ENCODE data around the gene COPS2. TPM values are rescaled to one million over a fixed set of nuclear protein-coding genes. Genes with fewer than 3 reads are reported as not detected.

Gene COPS2
- total RNA-seq, 1 donor: 85.9 TPM

- no peak for DNase-seq (ENCODE audit: low read depth)
- no peak overlapping the region for H3K4me3 ChIP-seq (ENCODE audit: low read depth, low read length)
- no peak for TF ChIP-seq CTCF (IDR thresholded peaks at IDR 0.05; ENCODE audit: insufficient read depth, low read depth, low read length)
These were observed 61.9 kb downstream of the COPS2 start for GRCh38 chr15:49093252-49094105.

GRCh38 chr15:49088996-49089395 is 66.4 kb downstream of the COPS2 start:
- no peak overlapping the region for H3K4me3 ChIP-seq (ENCODE audit: low read depth, low read length)
- no peak for DNase-seq (ENCODE audit: low read depth)
- TF ChIP-seq CTCF (IDR thresholded peaks at IDR 0.05; ENCODE audit: insufficient read depth, low read depth, low read length): no peak

GRCh38 chr15:49085696-49086459 is 69.5 kb downstream of the COPS2 start:
- TF ChIP-seq CTCF (IDR thresholded peaks at IDR 0.05; ENCODE audit: insufficient read depth, low read depth, low read length): no peak
- DNase-seq (ENCODE audit: low read depth): peak; percentile 42
- H3K4me3 ChIP-seq (ENCODE audit: low read depth, low read length): no peak overlapping the region

- TF ChIP-seq CTCF (IDR thresholded peaks at IDR 0.05; ENCODE audit: insufficient read depth, low read depth, low read length): no peak
- no peak overlapping the region for H3K4me3 ChIP-seq (ENCODE audit: low read depth, low read length)
- no peak for DNase-seq (ENCODE audit: low read depth)
These were observed 71.2 kb downstream of the COPS2 start for GRCh38 chr15:49084285-49084570.

- DNase-seq (ENCODE audit: low read depth): peak; percentile 57
- no peak overlapping the region for H3K4me3 ChIP-seq (ENCODE audit: low read depth, low read length)
- TF ChIP-seq CTCF (IDR thresholded peaks at IDR 0.05; ENCODE audit: insufficient read depth, low read depth, low read length): no peak
These were observed 71.8 kb downstream of the COPS2 start for GRCh38 chr15:49083401-49084284.

- no peak overlapping the region for H3K4me3 ChIP-seq (ENCODE audit: low read depth, low read length)
- TF ChIP-seq CTCF (IDR thresholded peaks at IDR 0.05; ENCODE audit: insufficient read depth, low read depth, low read length): no peak
- DNase-seq (ENCODE audit: low read depth): peak; percentile 84
These were observed 72.4 kb downstream of the COPS2 start for GRCh38 chr15:49082960-49083359.

All from fibroblast of villous mesenchyme (primary cell).